ENCODE measurements around the gene ZNF692. TPM values are rescaled to one million over a fixed set of nuclear protein-coding genes. Genes with fewer than 3 reads are reported as not detected.
"Not testable (repeated sequence)": the region's sequence is repeated elsewhere in the genome, so short reads cannot be mapped to it uniquely, and the experiment has no call there.

ZNF692 gene
- total RNA-seq, 6 donors from 2014 or later, result 25.7 to 248 (median 34.1) TPM

DNA sequence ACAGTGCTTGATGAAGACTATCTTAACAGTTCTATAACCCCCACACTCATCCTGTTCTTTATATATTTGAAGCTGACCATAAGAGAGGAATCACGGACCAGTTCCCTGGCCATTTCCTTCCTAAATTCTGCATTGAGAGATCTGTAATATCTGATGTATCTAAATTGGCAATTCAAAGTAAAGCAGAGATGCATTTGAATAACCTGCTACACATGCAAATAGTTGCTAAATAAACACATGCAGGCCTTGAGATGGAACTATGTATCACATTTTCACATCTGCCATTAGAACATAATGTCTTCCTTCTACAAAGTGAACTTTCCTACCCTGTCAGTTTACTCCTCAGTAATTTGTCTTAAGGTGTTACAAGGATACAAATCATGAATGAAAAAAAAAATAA lies 26.8 kb upstream of the ZNF692 start:
- no peak for TF ChIP-seq POLR2AphosphoS5 (IDR thresholded peaks at IDR 0.05)
- TF ChIP-seq, protein P1, sequence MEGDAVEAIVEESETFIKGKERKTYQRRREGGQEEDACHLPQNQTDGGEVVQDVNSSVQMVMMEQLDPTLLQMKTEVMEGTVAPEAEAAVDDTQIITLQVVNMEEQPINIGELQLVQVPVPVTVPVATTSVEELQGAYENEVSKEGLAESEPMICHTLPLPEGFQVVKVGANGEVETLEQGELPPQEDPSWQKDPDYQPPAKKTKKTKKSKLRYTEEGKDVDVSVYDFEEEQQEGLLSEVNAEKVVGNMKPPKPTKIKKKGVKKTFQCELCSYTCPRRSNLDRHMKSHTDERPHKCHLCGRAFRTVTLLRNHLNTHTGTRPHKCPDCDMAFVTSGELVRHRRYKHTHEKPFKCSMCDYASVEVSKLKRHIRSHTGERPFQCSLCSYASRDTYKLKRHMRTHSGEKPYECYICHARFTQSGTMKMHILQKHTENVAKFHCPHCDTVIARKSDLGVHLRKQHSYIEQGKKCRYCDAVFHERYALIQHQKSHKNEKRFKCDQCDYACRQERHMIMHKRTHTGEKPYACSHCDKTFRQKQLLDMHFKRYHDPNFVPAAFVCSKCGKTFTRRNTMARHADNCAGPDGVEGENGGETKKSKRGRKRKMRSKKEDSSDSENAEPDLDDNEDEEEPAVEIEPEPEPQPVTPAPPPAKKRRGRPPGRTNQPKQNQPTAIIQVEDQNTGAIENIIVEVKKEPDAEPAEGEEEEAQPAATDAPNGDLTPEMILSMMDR (IDR thresholded peaks at IDR 0.05), result no peak
- no peak for TF ChIP-seq POLR2A (IDR thresholded peaks at IDR 0.05)
- TF ChIP-seq EP300 (IDR thresholded peaks at IDR 0.05), result no peak
- ATAC-seq (ENCODE audit: low FRiP score in 2 of 2), result no peak
- no peak for DNase-seq

DNA sequence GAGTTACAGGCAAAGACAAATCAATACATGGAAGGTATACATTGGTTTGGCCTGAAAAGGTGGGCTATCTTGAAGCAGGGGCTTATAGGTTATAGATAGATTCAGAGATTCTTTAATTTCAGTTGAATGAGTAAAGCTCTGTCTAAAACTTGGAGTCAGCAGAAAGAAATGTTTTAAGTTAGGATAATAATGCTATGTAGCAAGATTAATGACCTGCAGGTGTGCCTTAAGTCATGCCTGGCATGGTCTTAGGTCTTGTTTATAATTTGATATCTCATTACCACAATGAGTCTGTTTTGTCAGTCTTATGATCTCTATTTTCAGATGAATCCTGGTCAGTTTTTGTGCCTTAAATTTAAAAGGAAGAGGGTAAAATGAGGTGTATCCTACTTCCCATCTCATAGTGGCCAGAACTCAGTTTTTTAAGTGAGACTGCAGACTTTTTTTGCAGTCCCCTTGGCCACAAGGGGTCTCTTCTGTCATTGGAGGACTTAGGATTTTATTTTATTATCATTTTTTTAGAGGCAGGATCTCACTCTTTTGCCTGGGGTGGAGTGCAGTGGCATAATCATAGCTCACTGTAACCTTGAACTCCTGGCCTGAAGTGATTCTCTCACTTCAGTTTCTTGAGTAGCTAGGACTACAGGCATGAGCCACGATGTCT lies 25.9 kb upstream of the ZNF692 start:
- Histone ChIP-seq H3K27ac (no peak overlapping the region), H3K4me3 (no peak overlapping the region), H3K36me3 (no peaks in the 10 kb centered on the region), H3K27me3 (no peaks in the 10 kb centered on the region), H3K4me1 (peaks cover 0 to 5% (median 2%) of the 10 kb centered on the region in 4 donors), H3K9me3 (no peaks in the 10 kb centered on the region)
- DNase-seq (no peak), ATAC-seq (ENCODE audit: low FRiP score in 2 of 2) (no peak)
- TF ChIP-seq, protein P1 (IDR thresholded peaks at IDR 0.05), result no peak
- TF ChIP-seq POLR2A (IDR thresholded peaks at IDR 0.05) (no peak), POLR2AphosphoS5 (IDR thresholded peaks at IDR 0.05) (no peak), EP300 (IDR thresholded peaks at IDR 0.05) (no peak)
- WGBS, 2 donors, result 50 to 68% methylated on average over 1 of the region's 1 CpG

More for the DNA sequence above, 26.8 kb upstream of the ZNF692 start:
- no peak overlapping the region for H3K27ac ChIP-seq
- WGBS, 2 donors, result 71 to 91% methylated on average over 1 of the region's 1 CpG
- H3K36me3 ChIP-seq, result no peaks in the 10 kb centered on the region
- peaks cover 0 to 5% (median 2%) of the 10 kb centered on the region in 4 donors for H3K4me1 ChIP-seq
- no peaks in the 10 kb centered on the region for H3K27me3 ChIP-seq
- H3K9me3 ChIP-seq, result no peaks in the 10 kb centered on the region
- H3K4me3 ChIP-seq, result no peak overlapping the region

DNA sequence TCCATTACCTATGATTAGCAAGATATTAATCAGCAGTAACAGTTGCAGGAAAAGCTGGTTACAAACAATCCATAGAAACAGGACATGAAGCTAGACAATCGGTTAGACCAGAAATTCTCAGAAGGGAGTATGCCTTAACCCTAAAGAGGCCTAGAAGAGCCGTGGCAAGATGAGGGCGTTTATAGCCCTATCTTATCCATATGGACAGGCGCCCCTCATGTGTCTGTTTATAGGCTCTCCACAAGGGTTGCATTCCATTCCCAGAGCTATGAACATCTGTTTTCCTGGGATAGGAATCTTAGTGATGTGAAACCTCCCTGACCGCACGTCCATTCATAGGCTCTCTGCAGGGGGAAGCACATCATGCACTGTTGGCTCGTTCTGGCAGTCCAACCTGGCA lies 23.5 kb upstream of the ZNF692 start:
- ATAC-seq (ENCODE audit: low FRiP score in 2 of 2), result not testable (repeated sequence)
- WGBS, 2 donors, result 63 to 71% methylated on average over 7 of the region's 7 CpGs

DNA sequence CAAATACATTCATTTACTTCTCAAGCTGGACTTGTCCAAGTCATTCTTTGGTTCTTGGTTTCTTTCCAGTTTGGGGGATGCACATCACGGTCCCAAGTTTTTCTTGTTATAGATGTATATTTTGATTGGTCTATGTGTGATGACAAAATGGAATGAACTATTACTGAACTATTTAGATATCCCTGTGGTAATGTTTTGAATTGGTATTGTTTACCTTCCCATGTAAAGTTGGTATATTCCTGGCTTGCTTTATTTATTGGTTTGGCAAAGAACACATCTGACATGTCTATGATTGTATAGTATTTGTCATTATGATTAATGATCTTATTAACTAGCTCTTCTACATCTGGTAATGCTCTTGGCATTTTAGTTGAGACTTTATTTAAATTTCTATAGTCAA lies 22.4 kb upstream of the ZNF692 start:
- Histone ChIP-seq H3K9me3 (no peaks in the 10 kb centered on the region), H3K4me3 (no peak overlapping the region), H3K4me1 (peaks cover 0 to 5% (median 2%) of the 10 kb centered on the region in 4 donors), H3K27me3 (no peaks in the 10 kb centered on the region), H3K27ac (no peak overlapping the region), H3K36me3 (no peaks in the 10 kb centered on the region)
- TF ChIP-seq POLR2AphosphoS5 (IDR thresholded peaks at IDR 0.05) (no peak), EP300 (IDR thresholded peaks at IDR 0.05) (no peak), POLR2A (IDR thresholded peaks at IDR 0.05) (no peak)
- TF ChIP-seq, protein P1 (IDR thresholded peaks at IDR 0.05), result no peak
- 57 to 71% methylated on average over 1 of the region's 1 CpG for WGBS, 2 donors
- DNase-seq (no peak), ATAC-seq (ENCODE audit: low FRiP score in 2 of 2) (no peak)

More for the DNA sequence above, 23.5 kb upstream of the ZNF692 start:
- H3K4me1 ChIP-seq, H3K4me3 ChIP-seq, DNase-seq, H3K36me3 ChIP-seq, H3K27me3 ChIP-seq, H3K27ac ChIP-seq, H3K9me3 ChIP-seq: not testable (repeated sequence)

DNA sequence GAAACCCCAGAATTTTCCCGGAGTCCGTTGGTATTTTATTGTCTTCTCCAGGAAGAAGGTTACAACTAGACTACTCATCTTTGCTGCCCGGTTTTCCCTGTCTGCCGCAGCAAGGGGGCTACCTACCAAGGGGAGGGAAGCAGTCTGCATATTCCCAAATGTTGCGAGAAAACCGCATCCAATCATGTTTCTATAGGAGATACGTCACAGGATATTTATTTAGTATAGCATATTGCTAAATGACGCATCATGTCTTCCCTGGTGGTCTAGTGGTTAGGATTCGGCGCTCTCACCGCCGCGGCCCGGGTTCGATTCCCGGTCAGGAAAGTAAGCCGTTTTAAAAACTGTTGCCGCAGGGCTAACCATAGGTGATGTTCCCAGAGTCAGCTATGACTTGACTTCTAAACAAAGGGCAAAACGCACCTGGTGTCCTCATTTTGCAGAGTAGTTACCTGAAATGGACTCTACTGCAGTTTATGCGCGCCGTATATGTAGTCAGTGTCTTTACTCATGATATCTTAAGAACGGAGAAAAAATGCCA lies 15.2 kb upstream of the ZNF692 start:
- TF ChIP-seq, protein P1 (IDR thresholded peaks at IDR 0.05), result no peak
- TF ChIP-seq POLR2A (IDR thresholded peaks at IDR 0.05) (no peak), EP300 (IDR thresholded peaks at IDR 0.05) (peak in 1 of 4 donors; percentile 9), POLR2AphosphoS5 (IDR thresholded peaks at IDR 0.05) (peak in 1 of 2 donors; percentile 22)
- Histone ChIP-seq H3K36me3 (no peaks in the 10 kb centered on the region), H3K27ac (peak overlapping the region; percentile 91 to 97 (median 96)), H3K9me3 (no peaks in the 10 kb centered on the region), H3K4me3 (peak overlapping the region; percentile 53 to 57 (median 54)), H3K27me3 (no peaks in the 10 kb centered on the region), H3K4me1 (peaks cover 7 to 12% (median 11%) of the 10 kb centered on the region in 4 donors)
- WGBS, 2 donors, result 8 to 12% methylated on average over 17 to 23 of the region's 23 CpGs
- ATAC-seq (ENCODE audit: low FRiP score in 2 of 2) (peak; percentile 77 to 85), DNase-seq (peak; percentile 51 to 93)

Measured in upper lobe of left lung (tissue), 6 donors.